ENCODE data around the gene TMEM269. TPM values are rescaled to one million over a fixed set of nuclear protein-coding genes. Genes with fewer than 3 reads are reported as not detected.

The TMEM269 gene
- 1.2 TPM for polyA plus RNA-seq (2013, experiment 1 of 2)
- polyA plus RNA-seq (2013, experiment 2 of 2): 1.2 TPM

GRCh38 chr1:42784946-42785693 is at the start of gene TMEM269:
TMEM269 (plus strand) TSS chr1:42784991; CDS start chr1:42789894, 4,903 bp downstream.
- no peak within 1 kb of the TSS for H4K8ac ChIP-seq (ENCODE audit: low read depth, low read length)
- H3K9me3 ChIP-seq (replicated peaks in 1 of 2; ENCODE audit: control insufficient read depth in 2 of 2, insufficient read depth in 1 of 2, low read depth in 1 of 2, low read length in 2 of 2): no peaks in the 10 kb centered on the region
- H3K23ac ChIP-seq (ENCODE audit: low read depth, low read length, poor library complexity): peak within 1 kb of the TSS; percentile 44
- no peaks in the 10 kb centered on the region for H3K79me1 ChIP-seq (ENCODE audit: low read depth, low read length)
- no peak within 1 kb of the TSS for H3K27ac ChIP-seq (replicated peaks; ENCODE audit: low read length)
- peaks cover 0 to 2% (median 0%) of the 10 kb centered on the region in 3 experiments for H3K27me3 ChIP-seq (ENCODE audit: control insufficient read depth in 3 of 3, insufficient read depth in 3 of 3, low read depth in 1 of 3, low read length in 3 of 3)
- peak within 1 kb of the TSS; percentile 55 for H3K9ac ChIP-seq (ENCODE audit: low read depth, low read length, poor library complexity)
- H3K4me1 ChIP-seq (ENCODE audit: control insufficient read depth in 2 of 2, insufficient read depth in 1 of 2, low read depth in 1 of 2, low read length in 2 of 2): peaks cover 0 to 2% of the 10 kb centered on the region in 2 donors
- no peak within 1 kb of the TSS for H2AFZ ChIP-seq (ENCODE audit: low read length)
- H2AK5ac ChIP-seq (ENCODE audit: low read depth, low read length): peak within 1 kb of the TSS; percentile 61
- H4K91ac ChIP-seq (ENCODE audit: low read depth, low read length, poor library complexity): no peak within 1 kb of the TSS
- no peak within 1 kb of the TSS for H2BK120ac ChIP-seq (ENCODE audit: low read depth, low read length)
- no peak within 1 kb of the TSS for H3K4me3 ChIP-seq (ENCODE audit: low read length in 2 of 2)
- peak within 1 kb of the TSS; percentile 21 for H3K18ac ChIP-seq (ENCODE audit: low read length)
- peak within 1 kb of the TSS; percentile 78 for H2BK5ac ChIP-seq (ENCODE audit: low read length)
- H3K36me3 ChIP-seq (replicated peaks in 1 of 2; ENCODE audit: control insufficient read depth in 2 of 2, insufficient read depth in 2 of 2, low read length in 2 of 2): peaks cover 9 to 42% of the 10 kb centered on the region in 2 donors
- H3K14ac ChIP-seq (ENCODE audit: low read length): peak within 1 kb of the TSS; percentile 17
- H2BK15ac ChIP-seq (ENCODE audit: low read length): no peak within 1 kb of the TSS
- DNase-seq (ENCODE audit: low spot score): no peak
- no peak within 1 kb of the TSS for H3K4ac ChIP-seq (ENCODE audit: low read length)
- no CpG with 5 or more reads among the region's 54 CpGs for WGBS, 2 donors (ENCODE audit: extremely low coverage in 2 of 2, insufficient read length in 2 of 2, insufficient replicate concordance in 1 of 2)
- no peak within 1 kb of the TSS for H2BK12ac ChIP-seq (ENCODE audit: low read length)
- no peak within 1 kb of the TSS for H3K4me2 ChIP-seq (ENCODE audit: insufficient read depth, low read length, poor library complexity, severe bottlenecking)

- Histone ChIP-seq H4K8ac (ENCODE audit: low read depth, low read length) (no peak overlapping the region), H3K9me3 (replicated peaks in 1 of 2; ENCODE audit: control insufficient read depth in 2 of 2, insufficient read depth in 1 of 2, low read depth in 1 of 2, low read length in 2 of 2) (no peaks in the 10 kb centered on the region), H3K4me1 (ENCODE audit: control insufficient read depth in 2 of 2, insufficient read depth in 1 of 2, low read depth in 1 of 2, low read length in 2 of 2) (peaks cover 4 to 9% of the 10 kb centered on the region in 2 donors), H3K27ac (replicated peaks; ENCODE audit: low read length) (no peak overlapping the region), H3K9ac (ENCODE audit: low read depth, low read length, poor library complexity) (no peak overlapping the region), H2BK120ac (ENCODE audit: low read depth, low read length) (no peak overlapping the region), H3K14ac (ENCODE audit: low read length) (no peak overlapping the region), H3K27me3 (ENCODE audit: control insufficient read depth in 3 of 3, insufficient read depth in 3 of 3, low read depth in 1 of 3, low read length in 3 of 3) (no peaks in the 10 kb centered on the region), H3K4me2 (ENCODE audit: insufficient read depth, low read length, poor library complexity, severe bottlenecking) (no peak overlapping the region), H4K91ac (ENCODE audit: low read depth, low read length, poor library complexity) (no peak overlapping the region), H3K23ac (ENCODE audit: low read depth, low read length, poor library complexity) (peak overlapping the region; percentile 82), H3K36me3 (replicated peaks in 1 of 2; ENCODE audit: control insufficient read depth in 2 of 2, insufficient read depth in 2 of 2, low read length in 2 of 2) (peaks cover 0 to 1% of the 10 kb centered on the region in 2 donors), H2BK5ac (ENCODE audit: low read length) (no peak overlapping the region), H2AK5ac (ENCODE audit: low read depth, low read length) (no peak overlapping the region), H3K4ac (ENCODE audit: low read length) (no peak overlapping the region), H2BK15ac (ENCODE audit: low read length) (no peak overlapping the region), H3K4me3 (ENCODE audit: low read length in 2 of 2) (no peak overlapping the region), H3K18ac (ENCODE audit: low read length) (peak overlapping the region; percentile 80), H2BK12ac (ENCODE audit: low read length) (no peak overlapping the region), H2AFZ (ENCODE audit: low read length) (no peak overlapping the region), H3K79me1 (ENCODE audit: low read depth, low read length) (no peaks in the 10 kb centered on the region)
- WGBS, 2 donors (ENCODE audit: extremely low coverage in 2 of 2, insufficient read length in 2 of 2, insufficient replicate concordance in 1 of 2): no CpG with 5 or more reads among the region's 11 CpGs
- no peak for DNase-seq (ENCODE audit: low spot score)
Observed at GRCh38 chr1:42735056-42735455, 49.7 kb upstream of the TMEM269 start.

GRCh38 chr1:42735477-42736105 is 49.2 kb upstream of the TMEM269 start:
- Histone ChIP-seq H4K8ac (ENCODE audit: low read depth, low read length) (peak overlapping the region; percentile 52), H3K23ac (ENCODE audit: low read depth, low read length, poor library complexity) (peak overlapping the region; percentile 82), H2AK5ac (ENCODE audit: low read depth, low read length) (peak overlapping the region; percentile 65), H3K27me3 (ENCODE audit: control insufficient read depth in 3 of 3, insufficient read depth in 3 of 3, low read depth in 1 of 3, low read length in 3 of 3) (no peaks in the 10 kb centered on the region), H3K27ac (replicated peaks; ENCODE audit: low read length) (no peak overlapping the region), H3K36me3 (replicated peaks in 1 of 2; ENCODE audit: control insufficient read depth in 2 of 2, insufficient read depth in 2 of 2, low read length in 2 of 2) (peaks cover 0 to 1% of the 10 kb centered on the region in 2 donors), H3K14ac (ENCODE audit: low read length) (no peak overlapping the region), H3K18ac (ENCODE audit: low read length) (peak overlapping the region; percentile 80), H3K9me3 (replicated peaks in 1 of 2; ENCODE audit: control insufficient read depth in 2 of 2, insufficient read depth in 1 of 2, low read depth in 1 of 2, low read length in 2 of 2) (no peaks in the 10 kb centered on the region), H4K91ac (ENCODE audit: low read depth, low read length, poor library complexity) (no peak overlapping the region), H2BK15ac (ENCODE audit: low read length) (no peak overlapping the region), H3K4ac (ENCODE audit: low read length) (no peak overlapping the region), H3K4me1 (ENCODE audit: control insufficient read depth in 2 of 2, insufficient read depth in 1 of 2, low read depth in 1 of 2, low read length in 2 of 2) (peaks cover 8 to 13% of the 10 kb centered on the region in 2 donors), H3K9ac (ENCODE audit: low read depth, low read length, poor library complexity) (no peak overlapping the region), H3K4me3 (ENCODE audit: low read length in 2 of 2) (no peak overlapping the region), H3K4me2 (ENCODE audit: insufficient read depth, low read length, poor library complexity, severe bottlenecking) (no peak overlapping the region), H2BK12ac (ENCODE audit: low read length) (no peak overlapping the region), H3K79me1 (ENCODE audit: low read depth, low read length) (no peaks in the 10 kb centered on the region), H2BK120ac (ENCODE audit: low read depth, low read length) (peak overlapping the region; percentile 40), H2AFZ (ENCODE audit: low read length) (no peak overlapping the region), H2BK5ac (ENCODE audit: low read length) (no peak overlapping the region)
- no peak for DNase-seq (ENCODE audit: low spot score)
- no CpG with 5 or more reads among the region's 14 CpGs for WGBS, 2 donors (ENCODE audit: extremely low coverage in 2 of 2, insufficient read length in 2 of 2, insufficient replicate concordance in 1 of 2)

GRCh38 chr1:42736152-42736551 is 48.6 kb upstream of the TMEM269 start:
- H3K4me2 ChIP-seq (ENCODE audit: insufficient read depth, low read length, poor library complexity, severe bottlenecking): no peak overlapping the region
- H3K27me3 ChIP-seq (ENCODE audit: control insufficient read depth in 3 of 3, insufficient read depth in 3 of 3, low read depth in 1 of 3, low read length in 3 of 3): no peaks in the 10 kb centered on the region
- no peak overlapping the region for H3K4me3 ChIP-seq (ENCODE audit: low read length in 2 of 2)
- H2AFZ ChIP-seq (ENCODE audit: low read length): peak overlapping the region; percentile 79
- H3K23ac ChIP-seq (ENCODE audit: low read depth, low read length, poor library complexity): no peak overlapping the region
- WGBS, 2 donors (ENCODE audit: extremely low coverage in 2 of 2, insufficient read length in 2 of 2, insufficient replicate concordance in 1 of 2): no CpG with 5 or more reads among the region's 4 CpGs
- H2BK15ac ChIP-seq (ENCODE audit: low read length): no peak overlapping the region
- no peak for DNase-seq (ENCODE audit: low spot score)
- no peak overlapping the region for H4K91ac ChIP-seq (ENCODE audit: low read depth, low read length, poor library complexity)
- no peak overlapping the region for H3K9ac ChIP-seq (ENCODE audit: low read depth, low read length, poor library complexity)
- H2BK120ac ChIP-seq (ENCODE audit: low read depth, low read length): no peak overlapping the region
- H3K4me1 ChIP-seq (ENCODE audit: control insufficient read depth in 2 of 2, insufficient read depth in 1 of 2, low read depth in 1 of 2, low read length in 2 of 2): peaks cover 13 to 17% of the 10 kb centered on the region in 2 donors
- no peak overlapping the region for H2BK12ac ChIP-seq (ENCODE audit: low read length)
- H2AK5ac ChIP-seq (ENCODE audit: low read depth, low read length): peak overlapping the region; percentile 65
- no peak overlapping the region for H3K14ac ChIP-seq (ENCODE audit: low read length)
- H3K79me1 ChIP-seq (ENCODE audit: low read depth, low read length): no peaks in the 10 kb centered on the region
- H3K4ac ChIP-seq (ENCODE audit: low read length): no peak overlapping the region
- H3K9me3 ChIP-seq (replicated peaks in 1 of 2; ENCODE audit: control insufficient read depth in 2 of 2, insufficient read depth in 1 of 2, low read depth in 1 of 2, low read length in 2 of 2): no peaks in the 10 kb centered on the region
- no peak overlapping the region for H3K27ac ChIP-seq (replicated peaks; ENCODE audit: low read length)
- H3K18ac ChIP-seq (ENCODE audit: low read length): peak overlapping the region; percentile 45
- H2BK5ac ChIP-seq (ENCODE audit: low read length): no peak overlapping the region
- H3K36me3 ChIP-seq (replicated peaks in 1 of 2; ENCODE audit: control insufficient read depth in 2 of 2, insufficient read depth in 2 of 2, low read length in 2 of 2): peaks cover 0 to 1% of the 10 kb centered on the region in 2 donors
- H4K8ac ChIP-seq (ENCODE audit: low read depth, low read length): no peak overlapping the region
